K562 (cell line): ENCODE data around the gene UBE2G2. TPM values are rescaled to one million over a fixed set of nuclear protein-coding genes. Genes with fewer than 3 reads are reported as not detected.

Experiments
- CBFB ChIP-seq: sonication (generic); formaldehyde crosslinking; IDR thresholded peaks from 2 replicates; pipeline ENCODE4 v1.4.0; 2020; ENCODE audit warnings: mild to moderate bottlenecking, missing genetic modification reagents
- E2F8 ChIP-seq: fragments of 450-650 bp; IDR thresholded peaks from 2 replicates; pipeline ENCODE4 v1.7.1; 2018; ENCODE audit warnings: mild to moderate bottlenecking, low read depth; ENCODE audit not compliant: partially characterized antibody
- ZNF592 ChIP-seq: fragments of 450-650 bp; IDR thresholded peaks from 2 replicates; pipeline ENCODE4 v1.6.1; 2017; ENCODE audit warnings: antibody characterized with exemption, mild to moderate bottlenecking
- polyA plus RNA-seq, 8 experiments: library from polyadenylated mRNA; depleted of rRNA in 4 of 8; stranded (reverse) in 5 of 8; unstranded in 3 of 8; fragments of >200 nt; fragmentation: Nextera tagmentation in 2 of 8; fragmentation: Illumina TruSeq in 1 of 8; extraction: Ambion mirVana in 2 of 8; extraction: Trizol in 1 of 8; gene quantifications; 2 replicates each; pipeline versions ENCODE4 v1.2.1 to v1.2.3, GENCODE V29; 2011 to 2014; ENCODE audit warnings: inconsistent platforms in 1 of 8, missing spikeins in 1 of 8
- total RNA-seq, 7 experiments: library from RNA; depleted of rRNA in 6 of 7; stranded (reverse); fragments of >200 nt in 6 of 7; fragmentation: Illumina TruSeq in 2 of 7; extraction: Trizol in 2 of 7; gene quantifications; 2 replicates each; pipeline versions ENCODE4 v1.2.1 to v1.2.3, GENCODE V29; 2011 to 2021; ENCODE audit warnings: low replicate concordance in 1 of 7
- TF ChIP-seq, protein P1 (sequence below): fragments of 250-450 bp; sonication (Bioruptor Pico); IDR thresholded peaks from 2 replicates; pipeline ENCODE4 v1.8.0; 2022; ENCODE audit warnings: moderate library complexity, mild to moderate bottlenecking, inconsistent platforms

Gene UBE2G2
- total and polyA plus RNA-seq, 9 of the 15 experiments (the other 6 are each of a cell fraction or from before 2014, with no cell fraction given), result 47.5 to 225 (median 140) TPM

- TF ChIP-seq E2F8 (no peak), ZNF592 (no peak), CBFB (CRISPR knock-in tag) (no peak)
- TF ChIP-seq, protein P1, sequence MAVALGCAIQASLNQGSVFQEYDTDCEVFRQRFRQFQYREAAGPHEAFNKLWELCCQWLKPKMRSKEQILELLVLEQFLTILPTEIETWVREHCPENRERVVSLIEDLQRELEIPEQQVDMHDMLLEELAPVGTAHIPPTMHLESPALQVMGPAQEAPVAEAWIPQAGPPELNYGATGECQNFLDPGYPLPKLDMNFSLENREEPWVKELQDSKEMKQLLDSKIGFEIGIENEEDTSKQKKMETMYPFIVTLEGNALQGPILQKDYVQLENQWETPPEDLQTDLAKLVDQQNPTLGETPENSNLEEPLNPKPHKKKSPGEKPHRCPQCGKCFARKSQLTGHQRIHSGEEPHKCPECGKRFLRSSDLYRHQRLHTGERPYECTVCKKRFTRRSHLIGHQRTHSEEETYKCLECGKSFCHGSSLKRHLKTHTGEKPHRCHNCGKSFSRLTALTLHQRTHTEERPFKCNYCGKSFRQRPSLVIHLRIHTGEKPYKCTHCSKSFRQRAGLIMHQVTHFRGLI, result no peak
- TF ChIP-seq, all 486 proteins: peak for 0
These were observed 40.5 kb upstream of the UBE2G2 start (continued) for GRCh38 chr21:44842087-44842486.
